GM21619 (cell line): ENCODE measurements around the gene PERCC1.
"Not testable (repeated sequence)": the region's sequence is repeated elsewhere in the genome, so short reads cannot be mapped to it uniquely, and the experiment has no call there.

ENCODE experiments used
- ATAC-seq: cut with Tn5 transposase; IDR thresholded peaks from one replicate; pipeline ENCODE4 v1.9.1; 2021; ENCODE audit not compliant: unreplicated experiment

The PERCC1 gene

DNA sequence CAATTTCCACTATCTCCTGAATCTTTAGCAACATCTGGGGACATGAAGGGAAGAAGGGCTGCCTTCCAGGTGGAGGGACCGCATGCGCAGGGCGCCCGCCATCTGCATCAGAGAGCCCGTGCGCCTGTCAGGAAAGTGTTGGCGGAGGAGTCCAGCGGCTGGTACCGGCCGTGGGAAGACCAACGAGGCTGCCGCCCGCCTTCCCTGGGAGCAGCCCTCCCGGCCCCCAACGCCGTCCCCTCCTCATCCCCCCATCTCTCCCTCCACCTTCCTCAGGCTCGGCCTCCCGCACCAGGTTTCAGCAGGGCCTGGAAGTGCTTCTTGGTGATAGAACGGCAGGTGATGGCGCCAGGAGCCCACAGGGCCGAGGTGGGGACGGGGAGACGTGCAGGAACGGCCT, 35.2 kb downstream of the PERCC1 start:
- ATAC-seq: no peak

DNA sequence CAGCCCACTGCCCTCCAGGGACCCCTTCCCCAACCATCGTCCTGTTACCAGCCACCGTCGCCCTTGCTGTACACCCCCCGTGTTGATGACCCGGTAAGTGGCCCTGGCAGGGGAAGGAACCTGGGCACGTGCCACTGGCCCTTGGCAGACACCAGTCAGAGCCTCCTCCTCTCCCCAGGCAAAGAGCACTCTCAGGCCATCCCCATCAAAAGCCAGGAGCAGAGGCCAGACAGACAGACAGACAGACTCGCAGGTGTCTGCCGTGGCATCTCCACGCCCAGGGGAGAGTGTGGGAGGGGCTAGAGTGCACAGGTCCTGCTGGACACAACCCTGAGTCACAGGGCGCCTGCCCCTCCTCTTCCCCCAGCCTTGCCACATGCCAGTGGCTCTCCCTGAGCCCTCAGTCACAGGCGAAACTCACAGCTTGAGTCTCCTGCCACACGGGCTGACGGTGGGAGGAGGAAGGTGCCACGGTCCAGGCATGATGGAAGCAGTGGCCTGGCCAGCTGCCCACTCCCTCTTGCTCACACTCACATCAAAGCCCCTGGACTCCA, 36.2 kb downstream of the PERCC1 start:
- no peak for ATAC-seq

DNA sequence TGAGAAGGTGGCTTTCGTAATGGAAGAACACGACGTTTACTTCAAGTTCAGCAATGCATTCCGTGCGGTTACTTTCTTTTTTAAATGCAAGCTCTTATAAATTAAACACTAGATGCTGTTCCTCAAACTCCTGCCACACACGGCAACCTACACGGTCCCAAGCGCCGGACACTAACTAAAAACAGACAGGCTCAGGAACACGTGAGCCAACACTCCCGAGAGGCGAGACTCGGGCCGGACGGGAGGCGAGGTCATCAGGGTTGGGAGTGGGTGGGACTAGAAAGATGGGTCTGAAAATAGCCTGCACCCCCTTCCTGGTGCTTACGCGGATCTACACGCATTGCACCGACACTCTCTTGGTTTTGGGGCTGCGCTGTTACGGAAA, 37.5 kb downstream of the PERCC1 start:
- ATAC-seq: no peak

DNA sequence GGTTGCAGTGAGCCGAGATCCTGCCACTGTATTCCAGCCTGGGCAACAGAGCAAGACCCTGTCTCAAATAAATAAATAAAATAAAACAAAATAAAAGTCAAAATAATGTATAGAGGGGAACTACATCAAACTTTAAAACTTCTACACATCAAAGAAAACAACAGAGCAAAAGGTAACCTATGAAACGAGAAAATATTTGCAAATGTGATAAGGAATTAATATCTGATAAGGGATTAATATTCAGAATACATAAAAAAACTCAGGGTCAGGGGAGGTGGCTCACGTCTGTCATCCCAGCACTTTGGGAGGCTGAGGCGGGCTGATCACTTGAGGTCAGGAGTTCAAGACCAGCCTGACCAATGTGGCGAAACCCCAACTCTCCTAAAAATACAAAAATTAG, 38.3 kb downstream of the PERCC1 start:
- not testable (repeated sequence) for ATAC-seq

DNA sequence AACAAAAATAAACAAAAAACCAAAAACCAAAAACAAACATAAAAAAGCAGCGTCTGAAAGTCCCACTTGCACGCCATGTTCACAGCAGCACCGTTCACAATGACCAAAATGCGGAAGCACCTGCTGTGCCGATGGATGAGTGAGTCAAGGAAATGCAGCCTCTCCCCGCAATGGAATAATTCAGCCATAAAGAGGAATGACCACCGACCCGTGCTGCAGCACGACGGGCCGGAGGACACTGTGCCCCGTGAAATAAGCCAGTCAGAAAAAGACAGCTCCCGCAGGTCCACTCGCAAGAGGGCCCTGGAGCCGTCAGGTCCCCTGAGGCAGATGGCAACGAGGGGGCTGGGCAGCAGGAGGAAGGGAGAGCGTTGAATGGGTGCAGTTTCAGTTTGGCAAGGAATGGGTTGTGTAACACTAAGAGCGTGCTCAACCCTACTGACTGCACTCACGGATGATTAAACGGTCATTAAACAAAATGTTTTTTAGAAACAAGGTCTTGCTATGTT, 38.9 kb downstream of the PERCC1 start:
- ATAC-seq: no peak

DNA sequence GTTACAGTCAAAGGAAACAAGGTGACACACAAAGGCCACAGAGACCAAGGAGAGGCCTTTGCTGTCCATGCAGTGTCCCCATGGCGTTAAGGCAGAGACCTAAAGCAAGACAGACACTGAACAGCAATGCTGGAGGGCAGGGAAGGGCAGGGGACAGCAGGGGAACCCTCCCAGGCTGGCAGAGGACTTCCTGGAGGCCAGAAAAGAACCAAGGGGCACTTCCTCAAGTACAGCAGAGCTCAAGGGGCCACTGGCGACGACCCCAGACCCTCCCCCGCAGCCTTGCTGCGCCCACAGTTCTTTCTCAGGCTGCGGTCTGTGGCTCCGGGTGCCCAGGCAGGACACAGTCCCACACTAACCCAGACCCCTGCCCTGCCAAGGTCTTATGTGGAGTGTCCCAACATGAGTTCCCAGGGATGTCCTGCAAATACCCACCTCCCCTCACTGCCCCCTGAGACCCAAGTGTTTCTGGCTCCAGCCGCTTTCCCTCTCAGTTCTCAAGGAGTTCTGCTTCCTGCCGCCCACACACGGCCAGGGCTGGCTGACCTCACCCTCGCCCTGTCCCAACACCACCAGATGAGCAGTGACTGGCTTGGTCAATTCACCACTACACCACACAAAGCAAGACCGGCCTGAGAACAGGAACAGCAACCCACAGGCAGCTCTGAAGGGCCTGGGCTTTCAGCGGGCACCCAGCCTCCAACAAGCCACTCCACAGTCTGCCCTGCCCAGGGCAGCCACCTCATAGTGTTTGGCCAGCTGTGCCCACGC, 39.8 kb downstream of the PERCC1 start:
- ATAC-seq: no peak

DNA sequence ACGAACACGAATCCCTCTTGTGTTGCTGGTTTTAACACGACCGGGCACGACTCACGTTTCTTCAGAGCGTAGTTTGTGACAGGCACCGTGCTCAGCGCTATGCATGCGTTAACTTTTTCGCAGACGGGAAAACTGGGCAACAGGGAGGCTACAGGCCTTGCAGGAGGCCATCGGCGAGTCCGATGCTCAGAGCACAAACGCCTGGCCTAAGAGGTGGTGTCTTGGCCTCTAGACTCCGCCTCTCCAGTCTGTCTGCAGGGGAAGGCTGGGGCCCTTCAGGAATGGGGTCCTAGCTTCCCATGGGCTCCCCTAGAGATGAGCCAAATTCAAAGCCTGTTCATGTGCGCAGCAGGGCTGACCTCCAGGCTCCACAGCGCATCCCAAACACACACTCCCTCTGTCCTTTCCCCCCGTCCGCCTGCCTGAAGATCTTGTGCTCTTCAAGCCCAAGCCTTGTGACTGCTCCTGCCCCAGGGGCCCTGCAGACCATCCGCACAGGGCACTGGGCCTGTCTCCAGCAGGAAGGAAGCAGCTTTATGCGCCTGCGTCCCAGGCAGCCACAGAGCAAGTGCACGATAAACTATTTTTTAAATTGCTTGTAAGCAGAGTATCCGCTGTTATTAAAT, 40.8 kb downstream of the PERCC1 start:
- ATAC-seq: no peak

DNA sequence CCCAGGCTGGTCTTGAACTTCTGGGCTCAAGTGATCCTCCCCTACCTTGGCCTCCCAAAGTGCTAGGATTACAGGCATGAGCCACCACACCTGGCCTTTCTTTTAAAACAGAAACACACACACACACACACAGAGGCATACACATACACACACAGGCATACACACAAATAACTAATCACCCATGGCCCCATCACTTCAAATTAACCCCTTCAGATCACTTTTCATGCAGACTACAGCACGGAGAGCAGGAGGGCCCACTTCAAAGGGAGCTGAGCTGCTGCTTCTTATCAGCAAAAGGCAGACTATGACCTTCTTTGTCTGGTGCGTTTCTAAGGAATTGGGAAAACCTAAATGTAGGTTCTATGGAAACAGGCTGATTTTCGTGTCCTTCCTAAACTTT, 42.1 kb downstream of the PERCC1 start:
- no peak for ATAC-seq

DNA sequence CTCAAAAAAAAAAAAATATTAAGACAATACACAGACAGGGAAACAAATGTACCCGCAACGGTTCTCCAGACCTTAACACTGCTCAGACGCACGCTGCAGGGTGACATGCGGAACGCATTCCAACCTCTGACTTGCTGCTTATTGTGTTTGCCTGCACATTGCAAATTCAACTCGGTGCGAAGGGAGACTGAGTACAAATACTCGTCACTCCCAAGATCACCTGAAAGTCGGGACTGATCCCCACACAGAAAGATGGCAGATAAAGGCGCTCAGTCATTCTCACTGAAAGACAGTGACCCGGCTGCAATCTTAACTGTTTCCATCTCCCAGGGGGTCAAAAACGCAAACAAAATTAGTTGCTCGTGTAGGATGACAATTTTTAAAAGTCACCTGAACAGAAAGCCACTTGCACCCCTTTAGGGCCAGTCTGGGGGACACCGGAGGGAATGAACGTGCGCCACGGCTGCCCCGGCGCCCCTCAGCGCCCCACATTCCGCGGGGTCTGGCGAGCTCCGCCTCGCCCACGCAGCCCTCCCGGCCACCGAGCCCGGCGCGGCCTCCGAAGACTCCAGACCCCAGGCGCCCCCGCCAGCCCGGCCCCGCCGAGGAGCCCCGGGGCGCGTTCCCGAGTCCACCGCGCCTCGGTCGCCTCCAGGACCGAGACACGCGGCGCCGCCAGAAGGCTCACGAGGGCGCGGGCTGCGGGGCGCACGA, 43.4 kb downstream of the PERCC1 start:
- peak; percentile 22 for ATAC-seq

DNA sequence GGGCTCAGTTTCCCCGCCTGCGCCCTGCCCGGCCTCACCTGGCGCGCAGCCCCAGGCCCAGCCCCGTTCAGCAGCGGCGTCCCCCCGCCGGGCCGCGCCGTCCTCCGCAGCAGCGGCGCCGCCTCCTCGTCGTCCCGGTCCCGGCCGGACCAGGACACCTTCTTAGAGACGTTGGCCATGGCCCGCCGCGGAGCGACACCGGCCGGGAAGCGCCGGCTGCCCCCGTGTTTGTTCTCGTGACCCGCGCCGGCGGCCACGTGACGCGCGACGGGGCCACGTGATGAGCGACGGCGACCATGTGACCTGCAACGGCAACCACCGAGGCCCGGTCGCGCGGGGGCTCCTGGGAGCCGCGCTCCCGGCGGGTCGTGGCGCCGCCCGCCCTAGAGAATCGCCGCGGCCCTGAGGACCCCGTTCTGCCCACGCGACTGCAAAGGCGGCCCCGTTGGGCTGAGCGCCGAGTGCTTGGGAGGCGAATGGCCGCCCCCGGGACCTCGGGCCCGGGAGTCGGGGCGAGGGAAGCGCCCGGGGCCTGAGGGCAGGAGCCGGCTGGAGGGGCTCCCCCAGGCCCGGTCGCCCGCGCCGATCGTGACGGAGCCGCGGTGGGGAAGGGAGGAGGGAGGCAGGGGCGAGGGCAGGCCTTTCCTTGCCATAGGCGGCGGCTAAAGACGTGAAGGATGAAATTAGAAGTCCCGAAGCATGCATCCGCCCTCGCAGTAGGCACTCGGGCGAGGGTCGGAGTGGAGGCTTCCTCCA, 44.1 kb downstream of the PERCC1 start, which contains the start of gene CLCN7:
Gene CLCN7 (minus strand): TSS at position 233 of the 756 bp plus-strand sequence. CDS start 54 bp downstream, at position 179.
- peak; percentile 76 for ATAC-seq

DNA sequence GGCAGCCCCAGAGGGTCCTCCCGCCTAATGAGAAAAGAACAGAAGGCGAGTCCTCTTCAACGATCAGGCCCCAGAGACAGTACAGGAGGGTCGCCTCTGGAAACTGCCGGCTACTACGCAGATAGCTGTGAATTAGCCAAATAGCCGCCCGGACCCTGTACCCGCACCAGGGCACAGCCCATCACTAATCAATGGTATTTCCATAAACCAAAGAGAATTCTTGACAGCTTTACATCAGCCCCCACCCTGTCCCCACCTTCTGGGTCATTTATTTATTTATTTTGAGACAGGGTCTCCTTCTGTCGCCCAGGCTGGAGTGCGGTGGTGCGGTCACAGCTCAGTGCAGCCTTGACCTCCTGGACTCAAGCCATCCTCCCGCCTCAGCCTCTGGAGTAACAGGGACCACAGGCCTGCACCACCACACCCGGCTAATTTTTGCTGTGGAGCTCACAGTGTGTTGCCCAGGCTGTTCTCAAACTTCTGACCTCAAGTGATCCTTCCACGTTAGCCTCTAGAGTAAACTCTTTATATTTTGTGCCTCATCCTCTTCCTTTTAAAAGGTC, 44.8 kb downstream of the PERCC1 start:
- no peak for ATAC-seq

DNA sequence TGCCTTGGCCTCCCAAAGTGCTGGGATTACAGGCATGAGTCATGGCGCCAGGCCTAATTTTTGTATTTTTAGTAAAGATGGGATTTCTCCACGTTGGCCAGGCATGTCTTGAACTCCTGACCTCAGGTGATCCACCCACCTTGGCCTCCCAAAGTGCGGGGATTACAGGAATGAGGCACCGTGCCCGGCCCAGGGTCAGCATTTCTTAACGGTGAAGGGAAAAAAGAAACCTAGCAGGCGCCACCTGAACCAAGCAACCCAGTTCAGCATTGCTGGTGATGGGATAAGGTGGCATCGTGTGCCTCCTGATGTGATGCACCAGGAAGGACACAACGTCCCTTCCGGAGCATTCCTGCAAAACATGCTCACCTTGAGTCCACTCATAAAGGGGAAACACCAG, 46.2 kb downstream of the PERCC1 start:
- no peak for ATAC-seq

DNA sequence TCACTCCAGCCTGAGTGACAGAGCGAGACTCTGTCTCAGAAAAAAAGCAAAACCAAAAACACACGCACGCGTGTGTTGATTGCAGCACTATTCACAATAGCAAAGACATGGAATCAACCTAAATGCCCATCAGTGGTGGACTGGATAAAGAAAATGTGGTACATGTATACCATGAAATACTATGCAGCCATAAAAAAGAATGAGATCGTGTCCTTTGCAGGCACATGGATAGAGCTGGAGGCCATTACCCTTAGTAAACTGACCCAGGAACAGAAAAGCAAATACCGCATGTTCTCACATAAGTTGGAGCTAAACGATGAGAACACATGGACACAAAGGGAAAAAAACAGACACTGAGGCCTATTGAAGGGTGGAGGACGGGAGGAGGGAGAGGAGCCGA, 48.1 kb downstream of the PERCC1 start:
- not testable (repeated sequence) for ATAC-seq

DNA sequence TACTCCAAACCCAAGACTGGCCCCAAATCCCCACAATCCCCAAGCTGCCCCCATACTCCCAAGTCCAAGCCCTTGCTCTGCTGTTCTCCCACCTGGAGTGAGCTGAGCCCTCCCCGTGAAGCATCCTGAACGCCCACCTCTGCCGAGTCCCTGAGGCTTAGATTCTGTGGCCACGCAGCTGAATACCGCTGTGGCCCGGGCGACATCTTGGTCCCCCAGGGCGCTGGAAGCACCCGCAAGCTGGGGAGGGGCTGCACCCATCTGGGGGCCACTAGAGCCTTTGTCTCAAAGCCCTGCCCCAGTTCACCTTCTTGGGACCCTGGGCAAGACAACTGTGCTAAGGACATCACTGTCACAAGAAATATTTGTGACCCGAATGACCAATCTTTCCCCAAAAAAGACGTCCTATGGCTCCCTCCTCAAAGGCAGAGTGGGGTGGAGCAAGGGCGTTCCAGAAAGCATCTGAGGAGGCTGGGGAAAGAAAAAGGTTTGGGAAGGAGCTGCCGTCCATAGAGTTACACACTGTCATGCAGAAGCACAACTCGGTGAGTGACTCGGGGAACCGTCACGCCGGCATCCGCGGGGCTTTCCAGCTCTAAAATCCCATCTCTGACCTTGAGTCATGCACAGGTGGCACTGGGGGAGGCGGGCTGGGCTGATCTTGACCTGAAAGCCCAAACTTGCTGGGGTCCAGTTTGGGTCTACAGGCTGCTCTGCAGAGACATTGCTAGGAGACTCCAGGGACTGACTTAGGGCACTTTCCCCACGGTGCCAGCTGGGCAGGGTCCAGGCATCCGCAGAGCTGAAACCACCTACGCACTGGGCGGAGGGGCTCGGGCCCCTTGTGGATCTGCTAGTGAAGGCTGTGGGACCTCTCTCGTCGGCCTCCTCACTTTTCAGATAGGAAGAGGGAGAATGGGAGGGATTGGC, 51.3 kb downstream of the PERCC1 start:
- ATAC-seq: no peak
